HCT116 (cell line): ENCODE data around the gene UBE4A. TPM values are rescaled to one million over a fixed set of nuclear protein-coding genes. Genes with fewer than 3 reads are reported as not detected.

Experiments
- ATAC-seq: fragments of 200-7000 bp; cut with Tn5 transposase; 2 replicates; pipeline ENCODE4 v1.9.1; 2020; ENCODE audit warnings: mild to moderate bottlenecking, moderate library complexity
- BruUV-seq: library from RNA; stranded (reverse); fragments of 400-500 nt; replicated peaks from 2 replicates; lab custom pipeline; 2021; lab: Mats Ljungman, UMichigan
- CTCF ChIA-PET: fragments of 300-600 bp; sonication (Branson Sonifier 250); formaldehyde crosslinking; loops from one replicate; lab custom pipeline; 2021; ENCODE audit warnings: antibody characterized with exemption; lab: Charles Lee
- POLR2A ChIA-PET: fragments of 300-600, 350-600 bp; sonication (Branson Sonifier 250); formaldehyde crosslinking; loops from one replicate; lab custom pipeline; 2021; ENCODE audit warnings: antibody characterized with exemption; lab: Charles Lee
- RAD21 ChIA-PET, 2 experiments: fragments of 300-600 bp; sonication (Branson Sonifier 250); formaldehyde crosslinking; loops; one replicate each; lab custom pipeline; 2023; ENCODE audit warnings: low total read pairs in 2 of 2; ENCODE audit not compliant: uncharacterized antibody in 2 of 2, unreplicated experiment in 2 of 2, low non-redundant PET in 1 of 2; lab: Charles Lee
- DNase-seq: peaks from one replicate; pipeline ENCODE4 v3.0.0-alpha.2; 2010; ENCODE audit warnings: low read depth, low spot score
- H2AFZ ChIP-seq: fragments of 200-600 bp; shearing (Covaris generic), sonication (generic); 2 replicates; pipeline ENCODE4 v1.6.1; 2017; ENCODE audit warnings: low read depth, mixed run types, mixed read lengths, antibody characterized with exemption, low read length; ENCODE audit not compliant: poor library complexity, severe bottlenecking
- H3K27ac ChIP-seq: 2 replicates; pipeline ENCODE4 v1.5.1; 2012; ENCODE audit warnings: low read depth, low read length
- H3K27me3 ChIP-seq: fragments of 200-600 bp; sonication (generic); 2 replicates; pipeline ENCODE4 v1.6.1; 2016; ENCODE audit warnings: mixed run types, low read length, mixed read lengths; ENCODE audit not compliant: insufficient read depth
- H3K36me3 ChIP-seq, 2 experiments: fragments of 200-500 bp in 1 of 2; fragments of 200-600 bp in 1 of 2; sonication (Bioruptor generic) in 1 of 2; sonication (generic) in 1 of 2; 2 replicates each; pipeline versions ENCODE4 v1.5.1 to v1.6.1; 2014 to 2016; ENCODE audit warnings: low read length in 2 of 2, inconsistent platforms in 1 of 2, mixed read lengths in 1 of 2, mixed run types in 1 of 2; ENCODE audit not compliant: insufficient read depth in 2 of 2, control insufficient read depth in 1 of 2
- H3K4me1 ChIP-seq, 2 experiments: fragments of 200-600 bp in 1 of 2; sonication (generic) in 1 of 2; 2 replicates each; pipeline versions ENCODE4 v1.5.1 to v1.6.1; 2012 to 2017; ENCODE audit warnings: low read length in 2 of 2, inconsistent platforms in 1 of 2, mild to moderate bottlenecking in 1 of 2, mixed read lengths in 1 of 2, mixed run types in 1 of 2, moderate library complexity in 1 of 2; ENCODE audit not compliant: insufficient read depth in 2 of 2, control insufficient read depth in 1 of 2
- H3K4me2 ChIP-seq: fragments of 200-600 bp; sonication (generic); 2 replicates; pipeline ENCODE4 v1.6.1; 2017; ENCODE audit warnings: mixed run types, low read length, mixed read lengths
- H3K4me3 ChIP-seq, 2 experiments: fragments of 200-600 bp in 1 of 2; sonication (generic) in 1 of 2; replicated peaks in 1 of 2; 2 replicates each; pipeline ENCODE4 v1.5.1; 2011 to 2016; ENCODE audit warnings: low read length in 2 of 2, control low read depth in 1 of 2, low read depth in 1 of 2, mild to moderate bottlenecking in 1 of 2, mixed read lengths in 1 of 2, mixed run types in 1 of 2
- H3K79me2 ChIP-seq: fragments of 200-600 bp; sonication (generic); 2 replicates; pipeline ENCODE4 v1.6.1; 2017; ENCODE audit warnings: mild to moderate bottlenecking, mixed run types, low read length, moderate library complexity, mixed read lengths; ENCODE audit not compliant: insufficient read depth
- H3K9ac ChIP-seq: fragments of 200-600 bp; sonication (generic); 2 replicates; pipeline ENCODE4 v1.6.1; 2016; ENCODE audit warnings: low read length, mixed read lengths
- H3K9me2 ChIP-seq: fragments of 200-600 bp; sonication (generic), shearing (Covaris generic); 2 replicates; pipeline ENCODE4 v1.6.1; 2017; ENCODE audit warnings: mixed run types, mild to moderate bottlenecking, moderate library complexity; ENCODE audit not compliant: insufficient read depth
- H3K9me3 ChIP-seq, 2 experiments: fragments of 200-500 bp in 1 of 2; fragments of 200-600 bp in 1 of 2; sonication (Bioruptor generic) in 1 of 2; sonication (generic) in 1 of 2; 2 replicates each; pipeline ENCODE4 v1.6.1; 2014 to 2017; ENCODE audit warnings: low read length in 2 of 2, mixed read lengths in 2 of 2, inconsistent platforms in 1 of 2, low read depth in 1 of 2, mild to moderate bottlenecking in 1 of 2, mixed run types in 1 of 2, moderate library complexity in 1 of 2; ENCODE audit not compliant: control insufficient read depth in 1 of 2, insufficient read depth in 1 of 2
- H4K20me1 ChIP-seq: fragments of 200-600 bp; sonication (generic), shearing (Covaris generic); 2 replicates; pipeline ENCODE4 v1.6.1; 2017; ENCODE audit warnings: mixed run types, mild to moderate bottlenecking, moderate library complexity; ENCODE audit not compliant: insufficient read depth
- CBX3 ChIP-seq: IDR thresholded peaks from 2 replicates; pipeline ENCODE4 v1.6.1; 2012; ENCODE audit warnings: low read depth
- CEBPB ChIP-seq: IDR thresholded peaks from 2 replicates; pipeline ENCODE4 v1.6.1; 2012; ENCODE audit warnings: low read depth
- EGR1 ChIP-seq: IDR thresholded peaks from 2 replicates; pipeline ENCODE4 v1.6.1; 2012; ENCODE audit warnings: low read depth
- EZH2 ChIP-seq: fragments of 200-600 bp; sonication (generic); IDR thresholded peaks from 2 replicates; pipeline ENCODE4 v1.6.1; 2017; ENCODE audit warnings: antibody characterized with exemption, mixed run types
- JUND ChIP-seq: IDR thresholded peaks from 2 replicates; pipeline ENCODE4 v1.6.1; 2012
- POLR2AphosphoS5 ChIP-seq: IDR thresholded peaks from 2 replicates; pipeline ENCODE4 v1.6.1; 2011; ENCODE audit warnings: mild to moderate bottlenecking, low read depth, low read length, moderate library complexity
- RAD21 ChIP-seq: IDR thresholded peaks from 2 replicates; pipeline ENCODE4 v1.6.1; 2012; ENCODE audit warnings: low read depth, mild to moderate bottlenecking
- SIN3A ChIP-seq: IDR thresholded peaks from 2 replicates; pipeline ENCODE4 v1.6.1; 2012; ENCODE audit warnings: low read depth
- SP1 ChIP-seq: IDR thresholded peaks from 2 replicates; pipeline ENCODE4 v1.6.1; 2012; ENCODE audit warnings: low read depth
- TCF7L2 ChIP-seq: IDR thresholded peaks from 2 replicates; pipeline ENCODE4 v1.7.0; 2011; ENCODE audit warnings: borderline replicate concordance, inconsistent platforms; ENCODE audit not compliant: insufficient read depth, insufficient read length; ENCODE audit errors: extremely low read depth
- YY1 ChIP-seq: IDR thresholded peaks from 2 replicates; pipeline ENCODE4 v1.6.1; 2011; ENCODE audit warnings: low read length, low read depth, moderate library complexity, mild to moderate bottlenecking; ENCODE audit not compliant: insufficient replicate concordance; ENCODE audit errors: extremely low read depth
- ZNF274 ChIP-seq: fragments of 200-500 bp; sonication (Bioruptor generic); IDR thresholded peaks from 2 replicates; pipeline ENCODE4 v1.6.1; 2014; ENCODE audit warnings: mild to moderate bottlenecking, low read depth, low read length, inconsistent platforms
- intact Hi-C: fragments of 100-400 bp; cut with micrococcal nuclease; formaldehyde crosslinking; loops from 2 replicates; pipeline ENCODE4 v1.10.0; 2022
- total RNA-seq: library from RNA; stranded (reverse); gene quantifications from one replicate; pipeline ENCODE4 v1.2.1, GENCODE V29; 2021; ENCODE audit not compliant: unreplicated experiment
- TF ChIP-seq, protein P1 (sequence below), 3 experiments: fragments of 200-600 bp in 1 of 3; sonication (generic) in 1 of 3; IDR thresholded peaks in 2 of 3; conservative IDR thresholded peaks in 1 of 3; 2 replicates each; pipeline ENCODE4 v1.5.1; 2012 to 2017; ENCODE audit warnings: low read depth in 2 of 3, low read length in 2 of 3, antibody characterized with exemption in 1 of 3, borderline replicate concordance in 1 of 3, control low read depth in 1 of 3, mild to moderate bottlenecking in 1 of 3, mixed read lengths in 1 of 3, mixed run types in 1 of 3, moderate library complexity in 1 of 3; ENCODE audit not compliant: insufficient read depth in 1 of 3
- TF ChIP-seq, protein P2 (sequence below): IDR thresholded peaks from 2 replicates; pipeline ENCODE4 v1.6.1; 2012
- TF ChIP-seq, protein P3 (sequence below): IDR thresholded peaks from 2 replicates; pipeline ENCODE4 v1.6.1; 2011; ENCODE audit warnings: mild to moderate bottlenecking, low read length, moderate library complexity; ENCODE audit not compliant: insufficient replicate concordance; ENCODE audit errors: extremely low read depth

UBE4A gene
- total RNA-seq, 1 experiment from 2014 or later, result 49.9 TPM

DNA sequence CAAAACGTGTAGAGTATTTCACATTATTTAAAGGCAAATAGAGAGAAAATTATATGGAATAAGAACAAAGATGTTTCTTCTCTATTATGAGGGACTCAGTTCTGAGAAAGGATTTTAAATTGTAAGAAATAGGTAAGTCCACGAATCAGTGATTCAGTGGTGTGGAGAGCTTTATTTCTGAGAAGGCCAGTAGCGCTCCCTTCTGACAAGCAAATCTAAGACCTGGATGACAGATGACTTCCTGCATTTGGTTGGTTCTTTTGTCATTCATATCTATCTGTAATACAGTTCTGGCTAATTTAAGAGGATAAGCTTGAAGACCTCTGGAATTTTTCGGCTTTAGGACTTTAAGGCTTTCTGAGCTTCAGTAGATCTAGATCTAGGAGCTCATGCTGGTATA, 47.9 kb upstream of the UBE4A start:
- no peaks in the 10 kb centered on the region for H3K79me2 ChIP-seq
- H3K4me2 ChIP-seq, result no peak overlapping the region
- DNase-seq (no peak), ATAC-seq (no peak)
- peak; percentile 42 for TF ChIP-seq RAD21
- no peak for TF ChIP-seq JUND
- no peak for TF ChIP-seq CEBPB
- TF ChIP-seq, protein P1, sequence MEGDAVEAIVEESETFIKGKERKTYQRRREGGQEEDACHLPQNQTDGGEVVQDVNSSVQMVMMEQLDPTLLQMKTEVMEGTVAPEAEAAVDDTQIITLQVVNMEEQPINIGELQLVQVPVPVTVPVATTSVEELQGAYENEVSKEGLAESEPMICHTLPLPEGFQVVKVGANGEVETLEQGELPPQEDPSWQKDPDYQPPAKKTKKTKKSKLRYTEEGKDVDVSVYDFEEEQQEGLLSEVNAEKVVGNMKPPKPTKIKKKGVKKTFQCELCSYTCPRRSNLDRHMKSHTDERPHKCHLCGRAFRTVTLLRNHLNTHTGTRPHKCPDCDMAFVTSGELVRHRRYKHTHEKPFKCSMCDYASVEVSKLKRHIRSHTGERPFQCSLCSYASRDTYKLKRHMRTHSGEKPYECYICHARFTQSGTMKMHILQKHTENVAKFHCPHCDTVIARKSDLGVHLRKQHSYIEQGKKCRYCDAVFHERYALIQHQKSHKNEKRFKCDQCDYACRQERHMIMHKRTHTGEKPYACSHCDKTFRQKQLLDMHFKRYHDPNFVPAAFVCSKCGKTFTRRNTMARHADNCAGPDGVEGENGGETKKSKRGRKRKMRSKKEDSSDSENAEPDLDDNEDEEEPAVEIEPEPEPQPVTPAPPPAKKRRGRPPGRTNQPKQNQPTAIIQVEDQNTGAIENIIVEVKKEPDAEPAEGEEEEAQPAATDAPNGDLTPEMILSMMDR (IDR thresholded peaks at IDR 0.05 in 2 of 3, conservative IDR thresholded peaks at IDR 0.05 in 1 of 3; ENCODE audit: borderline replicate concordance in 1 of 3, insufficient read depth in 1 of 3, low read depth in 2 of 3, low read length in 2 of 3), result 0 out of 6 replicates have a peak, but pooled peaks of 1 of the 3 experiments have one; percentile 14
- H3K9me2 ChIP-seq, result no peaks in the 10 kb centered on the region
- POLR2A ChIA-PET, result interaction anchor here (0.8 kb wide), 1 partner anchor 10 kb away, joined by 3 read pairs; no protein-coding TSS in a partner anchor
- H3K9me3 ChIP-seq, result no peaks in the 10 kb centered on the region
- intact Hi-C loops, result no loop called here
- H3K36me3 ChIP-seq, result no peaks in the 10 kb centered on the region
- CTCF ChIA-PET, result interaction anchor here (1.0 to 1.5 kb wide), 2 partner anchors 16 to 113 kb away, joined by 6 to 8 read pairs; no protein-coding TSS in a partner anchor
- H3K27ac ChIP-seq, result no peak overlapping the region
- no peak overlapping the region for H3K9ac ChIP-seq
- H3K4me3 ChIP-seq, result no peak overlapping the region
- no TSS peak for BruUV-seq
- RAD21 ChIA-PET, result interaction anchor here in 1 of 2 experiments (0.6 to 1.2 kb wide), 3 partner anchors 140 to 690 kb away, joined by 3 to 6 read pairs (median 4); no protein-coding TSS in a partner anchor
- H3K27me3 ChIP-seq, result no peaks in the 10 kb centered on the region
- peak overlapping the region; percentile 24 for H2AFZ ChIP-seq
- H4K20me1 ChIP-seq, result no peaks in the 10 kb centered on the region
- no peaks in the 10 kb centered on the region for H3K4me1 ChIP-seq

DNA sequence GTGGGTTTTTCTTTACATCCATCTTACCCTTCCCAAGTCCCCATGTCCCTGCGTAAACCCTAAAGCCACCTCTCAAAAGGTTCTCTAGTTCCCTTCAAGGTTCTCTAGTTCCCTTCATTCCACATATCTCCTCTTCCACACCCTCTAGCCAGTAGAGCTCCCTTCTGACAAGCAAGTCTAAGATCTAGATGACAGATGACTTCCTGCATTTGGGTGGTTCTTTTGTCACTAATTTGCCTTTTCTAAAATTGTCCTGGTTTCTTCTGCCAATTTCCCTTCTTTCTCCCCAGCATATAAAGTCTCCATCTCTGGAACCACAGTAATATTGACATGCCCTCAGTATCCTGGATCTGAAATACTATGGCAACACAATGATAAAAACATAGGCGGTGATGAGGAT, 47.1 kb upstream of the UBE4A start:
- POLR2A ChIA-PET, result no interaction called here
- Histone ChIP-seq H3K4me1 (no peaks in the 10 kb centered on the region), H3K9me3 (no peaks in the 10 kb centered on the region), H3K9ac (no peak overlapping the region), H3K36me3 (no peaks in the 10 kb centered on the region), H3K79me2 (no peaks in the 10 kb centered on the region), H3K27me3 (no peaks in the 10 kb centered on the region), H3K9me2 (no peaks in the 10 kb centered on the region), H3K4me2 (no peak overlapping the region), H4K20me1 (no peaks in the 10 kb centered on the region), H3K4me3 (no peak overlapping the region), H3K27ac (no peak overlapping the region), H2AFZ (no peak overlapping the region)
- CTCF ChIA-PET, result interaction anchor here (1.5 kb wide), 1 partner anchor 114 kb away, joined by 8 read pairs; no protein-coding TSS in a partner anchor
- ATAC-seq (no peak), DNase-seq (no peak)
- intact Hi-C loops, result no loop called here
- RAD21 ChIA-PET, result no interaction called here
- BruUV-seq, result no TSS peak
- TF ChIP-seq, protein P2, sequence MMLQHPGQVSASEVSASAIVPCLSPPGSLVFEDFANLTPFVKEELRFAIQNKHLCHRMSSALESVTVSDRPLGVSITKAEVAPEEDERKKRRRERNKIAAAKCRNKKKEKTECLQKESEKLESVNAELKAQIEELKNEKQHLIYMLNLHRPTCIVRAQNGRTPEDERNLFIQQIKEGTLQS, result no peak
- TF ChIP-seq SIN3A, result no peak
- no peak for TF ChIP-seq CBX3
- TF ChIP-seq, protein P3, sequence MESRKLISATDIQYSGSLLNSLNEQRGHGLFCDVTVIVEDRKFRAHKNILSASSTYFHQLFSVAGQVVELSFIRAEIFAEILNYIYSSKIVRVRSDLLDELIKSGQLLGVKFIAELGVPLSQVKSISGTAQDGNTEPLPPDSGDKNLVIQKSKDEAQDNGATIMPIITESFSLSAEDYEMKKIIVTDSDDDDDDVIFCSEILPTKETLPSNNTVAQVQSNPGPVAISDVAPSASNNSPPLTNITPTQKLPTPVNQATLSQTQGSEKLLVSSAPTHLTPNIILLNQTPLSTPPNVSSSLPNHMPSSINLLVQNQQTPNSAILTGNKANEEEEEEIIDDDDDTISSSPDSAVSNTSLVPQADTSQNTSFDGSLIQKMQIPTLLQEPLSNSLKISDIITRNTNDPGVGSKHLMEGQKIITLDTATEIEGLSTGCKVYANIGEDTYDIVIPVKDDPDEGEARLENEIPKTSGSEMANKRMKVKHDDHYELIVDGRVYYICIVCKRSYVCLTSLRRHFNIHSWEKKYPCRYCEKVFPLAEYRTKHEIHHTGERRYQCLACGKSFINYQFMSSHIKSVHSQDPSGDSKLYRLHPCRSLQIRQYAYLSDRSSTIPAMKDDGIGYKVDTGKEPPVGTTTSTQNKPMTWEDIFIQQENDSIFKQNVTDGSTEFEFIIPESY, result no peak
- no peak for TF ChIP-seq ZNF274
- TF ChIP-seq YY1, result no peak
- TF ChIP-seq JUND, result no peak
- TF ChIP-seq TCF7L2, result no peak
- no peak for TF ChIP-seq SP1
- TF ChIP-seq EZH2, result no peak
- no peak for TF ChIP-seq POLR2AphosphoS5
- TF ChIP-seq EGR1, result no peak
- TF ChIP-seq RAD21, result no peak
